MM.1S (cell line): ENCODE results near the gene NDUFA11.

Source experiments
- DNase-seq: peaks from one replicate; pipeline ENCODE4 v3.0.0-alpha.2; 2015
- H2AFZ ChIP-seq: fragments of 300-600 bp; sonication (generic); 2 replicates; pipeline ENCODE4 v1.6.0; 2016; ENCODE audit warnings: antibody characterized with exemption, low read length
- H3F3A ChIP-seq: fragments of 300-600 bp; sonication (generic); 2 replicates; pipeline ENCODE4 v1.6.1; 2016; ENCODE audit warnings: mild to moderate bottlenecking, antibody characterized with exemption, low read length, moderate library complexity, mixed read lengths; ENCODE audit not compliant: insufficient read depth
- H3K27ac ChIP-seq: fragments of 300-600 bp; sonication (generic); 2 replicates; pipeline ENCODE4 v1.5.1; 2016; ENCODE audit warnings: mild to moderate bottlenecking, low read length
- H3K27me3 ChIP-seq: fragments of 300-600 bp; sonication (generic); replicated peaks from 2 replicates; pipeline ENCODE4 v1.6.0; 2016; ENCODE audit warnings: low read length; ENCODE audit not compliant: insufficient read depth
- H3K36me3 ChIP-seq: fragments of 300-600 bp; sonication (generic); replicated peaks from 2 replicates; pipeline ENCODE4 v1.6.1; 2016; ENCODE audit warnings: mild to moderate bottlenecking, low read length, mixed read lengths; ENCODE audit not compliant: insufficient read depth
- H3K4me1 ChIP-seq: fragments of 300-600 bp; sonication (generic); 2 replicates; pipeline ENCODE4 v1.6.1; 2016; ENCODE audit warnings: low read length, mixed read lengths
- H3K4me2 ChIP-seq: fragments of 300-600 bp; sonication (generic); 2 replicates; pipeline ENCODE4 v1.6.0; 2016; ENCODE audit warnings: low read depth, low read length
- H3K4me3 ChIP-seq: fragments of 300-600 bp; sonication (generic); 2 replicates; pipeline ENCODE4 v1.5.1; 2016; ENCODE audit warnings: low read length, mixed read lengths
- H3K79me2 ChIP-seq: fragments of 300-600 bp; sonication (generic); 2 replicates; pipeline ENCODE4 v1.6.1; 2016; ENCODE audit warnings: mixed run types, low read length, mixed read lengths
- H3K9ac ChIP-seq: fragments of 300-600 bp; sonication (generic); 2 replicates; pipeline ENCODE4 v1.6.1; 2016; ENCODE audit warnings: low read length, mixed read lengths
- H3K9me2 ChIP-seq: fragments of 300-600 bp; sonication (generic); replicated peaks from 2 replicates; pipeline ENCODE4 v1.6.1; 2016; ENCODE audit warnings: mild to moderate bottlenecking, low read length, mixed read lengths; ENCODE audit not compliant: insufficient read depth
- H3K9me3 ChIP-seq: fragments of 300-600 bp; sonication (generic); replicated peaks from 2 replicates; pipeline ENCODE4 v1.6.1; 2016; ENCODE audit warnings: mild to moderate bottlenecking, low read length, mixed read lengths; ENCODE audit not compliant: insufficient read depth
- H4K20me1 ChIP-seq: fragments of 300-600 bp; sonication (generic); 2 replicates; pipeline ENCODE4 v1.6.1; 2016; ENCODE audit warnings: mild to moderate bottlenecking, low read length, moderate library complexity, mixed read lengths; ENCODE audit not compliant: insufficient read depth
- EZH2 ChIP-seq: fragments of 300-600 bp; sonication (generic); optimal IDR thresholded peaks from 2 replicates; pipeline ENCODE3; 2017; ENCODE audit warnings: low read depth, mild to moderate bottlenecking, antibody characterized with exemption, low read length, mixed read lengths
- EZH2phosphoT487 ChIP-seq: fragments of 300-600 bp; sonication (generic); IDR thresholded peaks from 2 replicates; pipeline ENCODE4 v1.6.1; 2018; ENCODE audit warnings: antibody characterized with exemption, low read length
- TF ChIP-seq, protein P1 (sequence below): fragments of 300-600 bp; sonication (generic); IDR thresholded peaks from 2 replicates; pipeline ENCODE4 v1.5.1; 2016; ENCODE audit warnings: antibody characterized with exemption, low read length, mixed read lengths

The NDUFA11 gene

DNA sequence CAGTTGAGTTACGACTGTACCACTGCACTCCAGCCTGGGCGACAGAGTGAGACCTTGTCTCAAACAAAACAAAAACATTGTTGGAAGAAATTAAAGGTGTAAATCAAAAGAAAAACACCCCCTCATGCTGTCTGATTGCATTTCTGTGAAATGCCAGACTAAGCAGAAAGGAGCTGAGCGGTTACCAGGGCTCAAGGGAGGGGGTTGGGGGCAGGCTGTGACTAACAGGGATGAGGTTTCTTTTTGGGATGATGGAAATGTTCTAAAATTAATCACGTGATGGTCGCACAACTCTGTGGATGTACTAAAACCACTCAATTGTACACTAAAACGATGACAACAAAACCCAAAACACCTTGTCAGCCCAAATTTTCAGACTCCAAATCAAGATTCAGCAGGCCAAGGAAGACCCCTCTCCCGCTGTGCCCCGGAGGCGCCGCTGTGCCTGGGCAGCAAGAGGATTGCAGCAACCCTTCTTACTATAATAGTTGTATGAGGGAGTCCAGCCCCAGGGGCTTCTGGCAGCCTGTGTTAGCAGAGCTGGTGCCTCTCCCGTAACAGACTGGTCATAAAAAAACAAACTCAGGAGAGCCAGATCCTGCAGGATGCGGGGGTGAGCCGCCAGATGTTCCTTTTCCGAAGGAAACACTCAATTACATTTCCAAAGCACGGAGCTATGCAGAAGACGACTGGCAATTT, 31.3 kb upstream of the NDUFA11 start:
- no peaks in the 10 kb centered on the region for H3K9me2 ChIP-seq
- peaks cover 63% of the 10 kb centered on the region for H3K79me2 ChIP-seq
- no peak for DNase-seq
- 0 out of 2 replicates have a peak, but pooled peaks cover 5% of the 10 kb centered on the region for H4K20me1 ChIP-seq
- no peaks in the 10 kb centered on the region for H3K9me3 ChIP-seq
- no peaks in the 10 kb centered on the region for H3K27me3 ChIP-seq
- H3K4me3 ChIP-seq = no peak overlapping the region
- H2AFZ ChIP-seq = no peak overlapping the region
- TF ChIP-seq EZH2 (no peak), EZH2phosphoT487 (no peak)
- TF ChIP-seq, protein P1, sequence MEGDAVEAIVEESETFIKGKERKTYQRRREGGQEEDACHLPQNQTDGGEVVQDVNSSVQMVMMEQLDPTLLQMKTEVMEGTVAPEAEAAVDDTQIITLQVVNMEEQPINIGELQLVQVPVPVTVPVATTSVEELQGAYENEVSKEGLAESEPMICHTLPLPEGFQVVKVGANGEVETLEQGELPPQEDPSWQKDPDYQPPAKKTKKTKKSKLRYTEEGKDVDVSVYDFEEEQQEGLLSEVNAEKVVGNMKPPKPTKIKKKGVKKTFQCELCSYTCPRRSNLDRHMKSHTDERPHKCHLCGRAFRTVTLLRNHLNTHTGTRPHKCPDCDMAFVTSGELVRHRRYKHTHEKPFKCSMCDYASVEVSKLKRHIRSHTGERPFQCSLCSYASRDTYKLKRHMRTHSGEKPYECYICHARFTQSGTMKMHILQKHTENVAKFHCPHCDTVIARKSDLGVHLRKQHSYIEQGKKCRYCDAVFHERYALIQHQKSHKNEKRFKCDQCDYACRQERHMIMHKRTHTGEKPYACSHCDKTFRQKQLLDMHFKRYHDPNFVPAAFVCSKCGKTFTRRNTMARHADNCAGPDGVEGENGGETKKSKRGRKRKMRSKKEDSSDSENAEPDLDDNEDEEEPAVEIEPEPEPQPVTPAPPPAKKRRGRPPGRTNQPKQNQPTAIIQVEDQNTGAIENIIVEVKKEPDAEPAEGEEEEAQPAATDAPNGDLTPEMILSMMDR = no peak
- no peak overlapping the region for H3K27ac ChIP-seq
- H3K9ac ChIP-seq = no peak overlapping the region
- H3K36me3 ChIP-seq = 0 out of 2 replicates have a peak, but pooled peaks cover 9% of the 10 kb centered on the region
- no peaks in the 10 kb centered on the region for H3K4me1 ChIP-seq
- no peaks in the 10 kb centered on the region for H3F3A ChIP-seq
- H3K4me2 ChIP-seq = no peak overlapping the region

DNA sequence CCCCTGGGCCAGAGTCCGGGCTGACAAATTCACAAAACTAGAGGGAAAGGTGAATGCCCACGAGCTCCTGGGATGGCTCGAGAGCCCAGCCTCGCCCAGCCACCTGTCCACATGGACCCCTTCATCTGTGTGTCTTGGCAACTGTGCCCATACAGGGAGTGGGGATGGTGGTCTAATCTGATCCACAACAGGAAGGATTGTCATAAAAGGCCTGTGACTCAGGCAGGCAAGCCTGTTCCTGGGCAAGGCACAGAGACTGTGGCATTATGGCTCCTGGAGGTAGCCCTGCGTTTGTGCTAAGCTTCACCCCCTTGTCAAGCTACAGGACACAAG, 30.4 kb upstream of the NDUFA11 start:
- H3K9ac ChIP-seq = no peak overlapping the region
- no peak for TF ChIP-seq EZH2phosphoT487
- no peaks in the 10 kb centered on the region for H3F3A ChIP-seq
- 0 out of 2 replicates have a peak, but pooled peaks cover 9% of the 10 kb centered on the region for H3K36me3 ChIP-seq
- H3K27me3 ChIP-seq = no peaks in the 10 kb centered on the region
- no peaks in the 10 kb centered on the region for H3K9me2 ChIP-seq
- no peaks in the 10 kb centered on the region for H3K9me3 ChIP-seq
- H3K79me2 ChIP-seq = peaks cover 56% of the 10 kb centered on the region
- H3K27ac ChIP-seq = no peak overlapping the region
- no peaks in the 10 kb centered on the region for H3K4me1 ChIP-seq
- no peak overlapping the region for H3K4me2 ChIP-seq
- H2AFZ ChIP-seq = no peak overlapping the region
- DNase-seq = no peak
- no peak overlapping the region for H3K4me3 ChIP-seq
- 0 out of 2 replicates have a peak, but pooled peaks cover 5% of the 10 kb centered on the region for H4K20me1 ChIP-seq

GRCh38 chr19:5933391-5934068, 29.9 kb upstream of the NDUFA11 start:
- H3K9me3 ChIP-seq = no peaks in the 10 kb centered on the region
- no peak overlapping the region for H3K4me3 ChIP-seq
- no peaks in the 10 kb centered on the region for H3F3A ChIP-seq
- no peak overlapping the region for H3K4me2 ChIP-seq
- no peak overlapping the region for H2AFZ ChIP-seq
- no peaks in the 10 kb centered on the region for H3K9me2 ChIP-seq
- no peaks in the 10 kb centered on the region for H3K4me1 ChIP-seq
- H3K9ac ChIP-seq = no peak overlapping the region
- no peak for DNase-seq
- H4K20me1 ChIP-seq = 0 out of 2 replicates have a peak, but pooled peaks cover 5% of the 10 kb centered on the region
- TF ChIP-seq EZH2phosphoT487 (no peak), EZH2 (no peak)
- TF ChIP-seq, protein P1 = no peak
- H3K27ac ChIP-seq = no peak overlapping the region
- peaks cover 54% of the 10 kb centered on the region for H3K79me2 ChIP-seq
- H3K36me3 ChIP-seq = 0 out of 2 replicates have a peak, but pooled peaks cover 9% of the 10 kb centered on the region
- H3K27me3 ChIP-seq = no peaks in the 10 kb centered on the region
